Pons (tissue), 1 donor: ENCODE data around the gene CSAD.
A peak's percentile ranks its signal among the peaks of the same experiment; 100 is the strongest.

Experiments
- DNase-seq: peaks from one replicate; pipeline ENCODE4 v3.0.0-alpha.2; 2016; ENCODE audit warnings: low spot score

CSAD gene, protein sequence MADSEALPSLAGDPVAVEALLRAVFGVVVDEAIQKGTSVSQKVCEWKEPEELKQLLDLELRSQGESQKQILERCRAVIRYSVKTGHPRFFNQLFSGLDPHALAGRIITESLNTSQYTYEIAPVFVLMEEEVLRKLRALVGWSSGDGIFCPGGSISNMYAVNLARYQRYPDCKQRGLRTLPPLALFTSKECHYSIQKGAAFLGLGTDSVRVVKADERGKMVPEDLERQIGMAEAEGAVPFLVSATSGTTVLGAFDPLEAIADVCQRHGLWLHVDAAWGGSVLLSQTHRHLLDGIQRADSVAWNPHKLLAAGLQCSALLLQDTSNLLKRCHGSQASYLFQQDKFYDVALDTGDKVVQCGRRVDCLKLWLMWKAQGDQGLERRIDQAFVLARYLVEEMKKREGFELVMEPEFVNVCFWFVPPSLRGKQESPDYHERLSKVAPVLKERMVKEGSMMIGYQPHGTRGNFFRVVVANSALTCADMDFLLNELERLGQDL

DNA sequence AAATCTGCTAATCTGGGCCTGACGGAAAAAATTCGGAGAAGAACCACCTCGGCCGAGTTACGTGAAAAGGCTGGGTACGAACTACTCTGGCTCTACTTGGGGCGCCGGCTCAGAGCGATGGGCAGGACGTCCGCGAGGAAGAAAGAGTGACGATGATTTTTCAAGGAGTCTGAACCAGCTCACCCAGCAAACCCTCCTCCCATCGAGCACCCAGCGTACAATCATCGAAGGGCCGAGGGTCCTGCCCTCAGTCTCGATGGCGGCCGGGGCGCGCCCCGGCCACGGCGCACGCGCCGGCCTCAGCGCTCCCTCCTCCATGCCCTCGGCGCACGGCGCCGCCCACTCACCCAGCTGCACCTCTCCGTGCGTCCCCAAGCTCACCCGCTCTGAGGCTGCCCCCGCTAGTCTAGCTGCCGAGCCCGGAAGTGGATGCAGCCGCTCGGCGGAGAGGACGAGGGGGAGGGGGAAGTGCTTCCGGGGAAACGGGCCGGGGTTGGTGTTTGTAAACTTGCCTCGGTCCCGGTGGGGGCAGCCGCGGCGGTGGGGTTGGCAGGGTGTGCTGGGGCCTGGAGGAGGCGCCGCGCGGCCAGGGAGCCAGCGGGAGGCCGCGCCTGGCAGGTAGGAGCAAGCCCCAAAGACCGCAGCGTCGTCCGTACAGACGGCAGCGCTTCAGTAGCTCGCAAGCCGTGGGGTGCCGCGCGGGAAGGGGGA lies at the start of gene CSAD, which contains the start of gene ZNF740:
Gene CSAD (minus strand): TSS at position 706 of the 711 bp plus-strand sequence. CDS start 7,455 bp downstream, outside the sequence.
Gene ZNF740 (plus strand): TSS at position 503 of the 711 bp plus-strand sequence. CDS start 1,262 bp downstream, outside the sequence.
- DNase-seq, result peak; percentile 97

DNA sequence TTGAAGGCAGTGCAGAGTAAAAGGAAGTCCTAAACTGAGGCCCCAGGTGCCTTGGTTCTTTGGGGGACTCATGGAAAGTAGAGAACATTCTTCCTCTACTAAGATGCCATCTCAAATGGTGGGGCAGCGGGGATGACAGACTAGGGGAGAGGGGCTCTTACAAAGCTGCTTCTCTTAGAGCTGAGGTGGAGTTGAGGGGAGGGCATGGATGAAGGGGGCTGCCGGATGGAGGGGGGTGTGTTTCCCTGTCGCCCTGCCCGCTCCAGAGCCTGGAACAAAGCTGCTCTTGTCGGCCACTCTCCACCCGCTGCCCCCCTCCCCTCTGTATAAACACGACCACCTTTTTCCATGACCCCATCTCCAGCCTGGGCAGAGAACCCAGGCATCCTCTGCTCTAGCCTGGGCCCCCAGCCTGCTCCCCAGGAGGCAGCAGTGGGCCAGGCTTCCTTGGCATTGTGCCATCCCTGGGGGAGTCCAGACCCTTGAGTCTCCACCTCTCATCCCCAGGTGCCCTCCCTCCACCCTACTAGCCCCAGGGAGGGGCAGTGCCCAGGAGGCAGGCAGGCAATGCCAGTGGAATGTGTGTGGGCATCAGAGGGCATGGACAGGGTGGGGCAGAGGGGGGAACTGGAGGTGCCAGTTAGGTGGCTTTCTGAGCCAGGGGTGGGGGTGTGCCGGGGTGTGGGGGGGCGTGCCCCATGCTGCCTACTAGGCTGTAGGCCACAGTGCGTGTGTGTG lies 49.6 kb upstream of the CSAD start:
- no peak for DNase-seq

DNA sequence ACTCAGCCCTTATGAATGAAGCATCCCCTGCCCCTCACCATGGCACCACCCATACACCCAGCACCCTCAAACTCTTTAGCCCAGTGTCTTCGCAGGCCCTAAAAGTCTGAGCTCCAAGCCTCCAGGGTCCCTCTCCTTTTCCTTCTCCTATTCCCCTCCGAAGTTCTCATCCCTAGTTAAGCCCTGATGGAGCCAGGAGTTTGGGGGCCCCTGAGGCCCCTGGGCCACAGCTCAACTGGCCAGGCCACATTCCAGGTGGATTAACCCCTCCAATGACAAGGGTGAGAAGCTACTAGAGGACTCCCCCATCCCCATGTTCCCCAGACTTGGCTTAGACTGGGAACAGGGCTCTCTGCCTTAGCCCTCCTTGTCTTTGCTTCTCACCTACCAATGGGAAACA lies 48.7 kb upstream of the CSAD start:
- DNase-seq, result no peak

DNA sequence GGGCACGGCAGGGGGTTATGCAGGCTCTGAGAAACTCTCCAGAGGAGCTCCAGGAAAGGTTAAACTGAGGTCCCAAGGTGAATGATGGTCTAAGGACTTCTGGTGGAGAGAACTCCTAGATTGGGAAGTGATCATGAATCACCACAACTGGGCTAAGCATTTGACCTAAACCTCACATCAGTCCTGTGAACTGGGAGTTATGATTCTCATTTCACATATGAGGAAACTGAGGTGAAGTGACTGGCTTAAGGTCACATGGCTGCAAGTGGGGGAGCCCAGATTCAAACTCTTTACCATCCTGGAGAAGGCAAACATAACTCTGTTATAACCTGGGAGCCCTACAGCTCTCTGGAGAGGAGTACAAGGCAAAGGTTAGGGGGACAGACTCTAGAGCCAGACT lies 47.1 kb upstream of the CSAD start:
- no peak for DNase-seq

DNA sequence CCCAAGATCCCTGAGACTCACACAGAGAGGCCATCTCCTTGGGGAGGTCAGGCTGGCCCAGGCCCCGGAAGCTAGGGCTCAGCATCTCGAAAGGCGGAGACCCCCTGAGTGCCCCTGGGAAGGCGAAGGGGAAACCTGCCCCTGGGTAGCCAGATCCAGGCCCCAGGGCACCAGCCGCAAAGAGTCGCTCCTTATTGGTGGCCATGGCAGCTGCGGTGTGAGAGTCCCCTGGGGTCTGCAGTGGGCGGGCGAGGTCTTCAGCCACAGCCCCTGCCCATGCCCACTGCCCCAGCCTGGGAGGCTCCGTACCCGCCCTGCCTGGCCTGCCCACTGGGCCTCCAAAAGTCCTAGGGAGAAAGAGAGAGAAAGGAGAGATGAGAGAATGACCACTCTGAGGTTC lies 46.6 kb upstream of the CSAD start:
- no peak for DNase-seq

DNA sequence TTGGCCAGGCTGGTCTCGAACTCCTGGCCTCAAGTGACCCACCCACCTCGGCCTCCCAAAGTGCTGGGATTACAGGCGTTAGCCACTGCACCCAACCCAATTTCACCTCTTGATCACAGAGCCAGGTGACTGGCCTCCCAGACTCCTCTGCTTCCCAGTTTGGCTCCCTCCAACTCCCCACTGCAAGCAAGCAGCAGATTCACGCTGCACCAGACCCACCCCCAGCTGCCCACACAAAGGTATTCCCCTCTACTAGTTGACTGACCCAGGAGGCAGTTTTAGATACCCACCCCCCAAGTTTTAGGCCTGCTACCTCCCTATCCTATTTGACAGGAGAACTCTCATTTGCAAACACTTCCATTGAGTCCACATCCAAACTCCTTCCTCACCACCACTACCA lies 46.1 kb upstream of the CSAD start:
- no peak for DNase-seq

DNA sequence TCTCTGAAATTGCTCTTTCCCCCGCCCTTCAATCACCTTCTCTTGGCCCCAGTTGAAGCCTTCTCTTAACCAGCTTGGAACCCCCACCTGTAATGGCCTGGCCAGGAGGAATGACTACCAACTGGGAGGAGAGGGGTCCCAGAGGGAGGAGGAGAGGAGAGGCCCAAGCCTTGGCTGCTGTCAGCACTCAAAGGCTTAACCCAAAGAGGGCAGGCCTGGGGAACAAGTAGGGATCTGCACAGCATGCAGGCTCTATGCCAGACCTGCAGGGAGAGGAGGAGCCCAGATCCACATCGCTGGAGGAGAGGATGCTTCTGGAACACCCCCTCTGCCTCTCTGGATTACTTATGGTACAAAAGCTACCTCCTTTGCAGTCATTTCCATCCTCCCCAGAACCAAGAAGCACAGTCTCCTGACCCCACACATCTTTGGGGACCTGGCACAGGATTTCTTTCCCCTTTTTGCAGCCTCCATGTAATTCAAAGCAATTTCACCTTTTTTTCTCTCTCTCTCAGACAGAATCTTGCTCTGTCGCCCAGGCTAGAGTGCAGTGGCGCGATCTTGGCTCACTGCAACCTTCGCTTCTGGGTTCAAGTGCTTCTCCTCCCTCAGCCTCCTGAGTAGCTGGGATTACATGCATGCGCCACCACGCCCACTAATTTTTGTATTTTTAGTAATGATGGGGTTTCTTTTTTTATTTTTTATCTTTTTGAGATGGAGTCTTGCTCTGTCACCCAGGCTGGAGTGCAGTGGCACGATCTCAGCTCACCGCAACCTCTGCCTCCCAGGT lies 45.1 kb upstream of the CSAD start:
- DNase-seq, result no peak

DNA sequence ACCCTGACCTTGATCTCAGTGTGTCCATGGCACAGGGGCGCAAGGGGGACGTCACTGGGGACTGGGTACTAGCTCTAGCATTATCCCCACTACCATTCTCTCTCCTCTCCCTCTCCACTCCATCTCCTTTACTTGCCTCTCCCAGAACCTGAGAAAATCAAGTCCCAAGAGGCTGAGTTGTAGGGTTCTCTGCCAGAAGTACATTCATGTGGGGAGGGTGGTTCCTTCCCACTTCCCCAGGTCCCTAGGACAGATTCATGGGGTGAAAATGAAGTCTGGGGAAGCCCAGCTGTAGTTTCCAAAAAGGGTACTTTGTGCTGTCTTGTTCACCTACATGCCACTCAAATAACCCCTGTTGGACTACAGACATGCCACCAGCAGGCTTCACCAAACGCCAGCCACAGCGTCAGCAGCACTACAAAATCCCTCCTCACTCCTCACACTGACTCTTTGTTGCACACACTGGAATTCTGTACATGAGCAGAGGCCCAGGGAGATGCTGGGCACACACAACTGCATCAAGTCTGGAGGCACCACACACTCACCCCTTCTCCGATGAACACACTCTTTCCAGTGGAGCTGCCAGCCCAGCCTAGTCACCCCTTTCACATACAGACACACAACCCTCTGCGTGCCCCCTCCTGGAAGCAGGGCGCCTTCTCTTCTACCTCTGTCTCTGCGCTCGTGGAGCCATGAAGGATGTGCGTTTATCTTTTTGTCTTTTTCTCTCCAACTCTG lies 44.3 kb upstream of the CSAD start:
- DNase-seq, result no peak

DNA sequence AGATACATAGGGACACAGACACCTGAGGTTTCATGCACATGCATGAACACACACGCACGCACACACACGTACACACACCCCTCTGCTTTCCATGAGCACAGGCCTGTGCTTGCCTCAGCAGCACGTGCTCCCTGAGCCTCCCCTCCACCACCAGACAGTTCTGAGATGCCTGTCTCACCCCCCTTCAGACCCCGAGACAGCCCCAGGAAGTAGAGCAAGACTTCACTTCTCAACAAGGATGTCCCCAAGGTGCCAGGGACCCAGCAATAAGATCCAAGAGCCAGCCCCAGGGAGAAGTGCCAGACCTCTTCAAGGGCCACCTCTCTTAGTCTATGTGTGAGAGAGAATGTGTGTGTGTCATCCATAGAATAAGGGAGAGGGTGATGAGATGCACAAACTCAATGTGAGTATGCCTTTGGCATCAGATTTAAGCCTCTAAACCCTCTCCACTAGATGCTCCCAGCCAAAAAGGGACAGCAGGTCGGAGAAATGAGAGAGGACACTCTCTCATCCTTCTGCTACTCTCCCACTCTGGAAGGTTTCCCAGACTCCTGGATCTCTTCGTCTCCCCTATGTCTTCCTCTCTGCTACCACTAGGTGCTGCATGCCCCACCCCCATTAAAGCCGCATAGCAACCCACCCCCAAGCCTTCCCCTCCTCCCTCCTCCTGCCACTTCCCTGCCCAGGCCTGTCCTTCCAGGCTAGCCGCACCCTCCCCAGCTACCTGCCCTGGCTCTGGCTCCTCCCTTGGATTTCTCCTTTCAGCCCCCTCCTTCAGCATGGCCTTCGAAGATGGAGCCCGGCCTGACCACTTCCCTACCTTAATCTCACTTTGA lies 43.6 kb upstream of the CSAD start:
- DNase-seq, result no peak

DNA sequence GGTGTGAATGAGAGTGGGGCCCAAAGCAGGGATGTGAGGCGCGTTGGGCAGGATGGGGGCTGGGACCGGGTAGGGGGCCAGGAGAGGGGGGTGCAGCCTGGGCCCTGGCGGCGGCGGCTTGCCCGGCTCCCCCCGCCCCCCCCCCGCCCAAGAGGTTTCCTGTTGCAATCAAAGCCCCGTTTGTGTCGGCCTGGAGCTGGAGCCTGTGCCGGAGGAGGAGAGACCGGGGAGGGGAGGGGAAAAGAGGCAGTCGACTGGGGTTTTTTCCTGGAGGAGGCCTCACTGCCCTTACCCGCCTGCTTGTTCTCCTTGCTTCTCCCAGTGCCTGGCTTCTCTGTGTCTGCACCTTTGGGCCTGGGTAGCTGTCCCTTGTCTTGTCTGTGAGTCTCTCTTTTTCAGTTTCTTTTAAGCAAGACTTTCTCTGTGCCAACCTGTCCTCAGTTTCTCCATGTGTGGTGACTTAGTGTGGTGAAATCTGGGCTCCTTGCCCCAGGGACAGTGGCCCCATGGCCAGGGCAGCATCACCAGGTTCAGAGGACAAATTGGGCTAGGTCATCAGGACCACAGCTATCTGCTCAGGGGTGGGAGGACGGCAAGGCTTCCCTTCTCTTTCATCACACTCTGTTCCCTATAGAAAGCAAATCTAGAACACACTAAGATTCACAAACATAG lies 42.8 kb upstream of the CSAD start:
- DNase-seq, result peak; percentile 85

DNA sequence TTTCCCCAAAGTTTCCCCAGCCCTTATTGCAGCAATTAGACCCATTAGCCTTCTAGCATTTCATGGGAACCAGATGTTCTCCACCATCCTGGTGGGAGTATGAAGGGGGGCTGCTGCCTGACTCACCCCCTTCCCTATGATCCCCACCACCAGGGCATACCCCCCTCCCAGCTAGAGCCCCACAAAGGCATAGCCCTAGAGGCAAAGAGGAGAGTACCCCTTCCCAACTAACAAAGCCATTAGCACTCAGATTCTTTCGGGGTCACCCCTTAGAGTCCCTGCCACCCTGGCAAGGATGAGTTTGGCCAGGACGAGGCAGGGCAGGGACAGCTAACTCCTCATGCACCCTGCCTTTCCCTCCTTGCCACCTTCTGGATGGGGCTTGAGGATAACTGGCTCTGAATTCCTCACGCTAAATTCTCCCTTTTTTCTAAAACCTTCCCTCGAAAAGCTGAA lies 42.1 kb upstream of the CSAD start:
- DNase-seq, result no peak

DNA sequence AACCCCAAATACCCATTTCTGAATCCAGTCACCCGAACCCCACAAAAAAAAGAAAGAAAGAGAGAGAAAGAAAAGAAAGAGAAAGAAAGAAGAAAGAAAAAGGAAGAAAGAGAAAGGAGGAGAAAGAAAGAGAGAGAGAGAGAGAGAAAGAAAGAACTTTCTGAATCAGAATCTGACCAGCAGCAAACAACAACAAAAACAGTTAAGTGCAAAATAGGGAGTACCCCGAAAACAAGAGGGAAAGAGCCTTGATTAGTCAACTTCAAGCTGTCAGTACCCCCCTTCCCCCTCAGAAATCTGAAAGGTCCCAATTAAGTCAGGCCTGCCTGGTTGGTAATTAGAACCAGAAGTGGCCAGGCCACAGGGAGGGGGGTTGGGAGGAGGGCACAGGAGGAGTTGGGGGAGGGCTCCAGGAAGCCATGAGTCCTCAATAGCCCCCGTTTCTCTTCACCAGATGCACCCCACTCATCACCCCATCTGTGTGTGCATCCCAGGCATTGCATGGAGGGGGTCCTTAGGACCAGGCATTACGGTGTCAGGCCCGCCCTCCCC lies 41.5 kb upstream of the CSAD start:
- no peak for DNase-seq

DNA sequence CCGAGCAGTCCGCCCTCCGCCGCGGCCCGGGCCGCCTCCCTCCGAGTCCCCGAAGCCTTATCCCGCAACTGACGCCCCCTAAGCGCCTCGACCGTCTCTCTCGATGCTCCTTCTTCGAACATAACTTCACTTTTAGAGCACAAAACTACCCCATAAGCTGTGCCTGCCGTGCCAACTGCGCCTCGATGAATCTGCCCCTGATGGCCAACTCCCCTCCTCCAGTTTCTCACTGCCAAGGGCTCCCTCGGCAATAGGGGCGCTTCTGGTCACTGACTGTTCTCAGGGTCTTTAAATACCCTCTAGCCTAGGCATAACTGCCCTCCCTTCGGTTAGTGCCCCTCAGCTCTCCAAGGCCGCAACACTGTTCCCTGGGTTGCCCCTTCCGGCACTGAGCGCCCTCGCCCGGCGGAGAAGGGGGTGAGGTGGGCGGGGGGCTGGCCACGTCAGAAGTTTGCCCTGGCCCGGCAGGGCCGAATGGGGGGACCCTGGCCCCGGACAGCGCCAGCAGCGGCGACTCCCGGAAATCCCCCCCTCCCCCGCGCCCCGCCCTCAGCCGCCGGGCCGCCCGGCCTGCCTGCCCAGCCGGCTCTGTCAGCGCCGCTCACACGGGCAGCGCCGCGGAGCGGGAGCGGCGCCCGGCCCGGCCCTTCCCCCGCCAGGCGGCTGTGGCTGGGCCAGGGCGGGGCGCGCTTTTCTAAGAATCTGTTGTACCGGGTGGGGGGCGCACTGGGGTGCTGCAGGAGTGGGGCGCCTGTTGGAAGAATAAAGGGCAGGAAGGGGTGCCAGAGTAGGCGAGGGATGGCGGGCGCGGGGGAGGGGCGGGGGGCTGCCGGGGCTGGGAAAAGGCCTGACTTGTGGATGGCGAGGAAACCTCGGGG lies 40.7 kb upstream of the CSAD start:
- DNase-seq, result no peak

DNA sequence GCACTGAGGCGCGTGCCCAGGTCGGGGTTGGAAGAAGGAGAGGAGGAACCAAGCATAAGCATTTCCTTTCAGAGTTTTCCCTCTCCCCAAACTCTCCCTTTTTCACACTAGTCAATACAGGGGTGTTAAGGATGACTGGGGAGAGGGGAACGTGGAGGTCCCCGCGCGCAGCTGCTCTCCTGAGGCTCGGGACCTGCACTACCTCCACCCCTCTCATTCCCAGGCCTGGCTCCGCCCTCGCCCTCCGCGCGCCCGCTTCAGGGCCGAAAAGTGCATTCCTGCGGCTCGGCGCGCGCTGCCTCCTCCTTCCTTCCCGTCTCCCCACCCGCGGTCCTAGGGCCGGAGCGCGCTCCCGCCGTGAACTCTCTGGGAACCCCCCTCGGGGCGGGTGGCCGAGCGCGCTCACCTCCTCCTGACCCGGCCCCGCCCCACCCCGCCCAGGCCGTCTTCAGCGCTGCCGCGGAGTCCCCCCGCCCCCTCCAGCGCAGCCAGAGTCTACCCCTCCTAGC lies 40.0 kb upstream of the CSAD start:
- DNase-seq, result peak; percentile 69

DNA sequence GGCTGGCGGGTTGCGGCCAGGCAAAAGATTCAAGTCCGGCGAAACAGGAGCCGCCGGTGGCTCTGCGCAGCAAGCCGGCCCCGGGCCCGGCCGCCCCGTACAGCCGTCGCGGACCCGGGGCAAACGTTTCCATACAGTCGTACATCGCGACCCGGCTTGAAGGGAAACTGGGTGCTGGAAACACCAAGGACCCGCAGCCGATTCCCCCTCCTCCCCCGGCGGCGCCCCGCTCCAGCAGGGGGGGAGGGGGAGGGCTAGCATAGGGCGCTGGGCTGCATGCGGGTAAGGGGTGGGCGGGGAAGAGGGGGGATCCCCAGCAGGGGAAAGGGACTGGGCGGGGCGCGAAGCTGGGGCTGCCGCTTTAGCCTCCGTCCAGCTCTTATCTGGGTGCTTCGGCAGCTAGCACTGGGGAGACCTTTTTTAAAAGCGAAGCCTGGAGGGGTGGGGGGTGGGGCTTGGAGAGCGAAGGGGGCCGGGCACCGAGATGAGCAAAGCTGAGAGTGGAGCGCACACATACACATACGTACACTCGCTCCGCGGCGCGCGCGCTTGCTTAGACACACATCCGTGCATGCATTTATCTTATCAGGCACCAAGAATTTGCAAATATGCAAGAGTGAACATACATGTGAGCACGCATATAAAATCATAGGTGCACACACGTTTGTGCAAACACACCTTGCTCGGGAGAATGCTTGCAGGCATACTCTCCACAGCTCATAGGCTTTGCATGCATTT lies 39.4 kb upstream of the CSAD start:
- no peak for DNase-seq

DNA sequence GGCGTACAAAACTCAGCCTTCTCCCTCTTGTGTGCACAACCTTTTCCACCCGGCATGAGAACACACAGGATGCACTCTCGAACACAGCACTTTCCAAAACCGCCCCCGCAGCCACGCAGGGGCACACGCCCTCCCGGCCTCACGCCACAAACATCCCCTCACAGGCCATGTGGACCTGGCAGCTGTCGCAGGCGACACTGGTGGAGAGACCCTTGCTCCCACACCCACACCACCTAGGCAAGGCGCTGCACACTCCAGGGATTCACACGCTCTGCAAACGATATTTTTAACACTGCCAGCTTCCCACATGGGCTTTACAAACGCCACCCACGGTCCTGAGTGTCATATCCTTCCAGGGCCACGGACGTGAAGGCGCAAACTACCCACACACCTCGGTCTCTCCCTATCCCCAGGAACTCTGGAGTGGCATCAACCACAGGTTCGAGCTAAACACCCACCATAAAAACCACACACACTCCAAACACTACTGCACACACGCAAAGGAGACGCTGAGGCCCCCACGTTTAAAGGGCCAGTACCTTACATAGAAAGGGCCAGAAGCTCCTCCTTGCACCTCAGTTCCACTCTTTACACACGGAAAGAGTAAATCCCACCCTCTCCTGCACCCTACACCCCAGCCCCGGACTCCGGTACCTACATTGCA lies 38.7 kb upstream of the CSAD start:
- no peak for DNase-seq
